ENCODE measurements around the gene WDFY2. TPM values are rescaled to one million over a fixed set of nuclear protein-coding genes. Genes with fewer than 3 reads are reported as not detected.
A peak's percentile ranks its signal among the peaks of the same experiment; 100 is the strongest.

Gene WDFY2
- total RNA-seq, 1 donor from 2014 or later, result 20.8 TPM

DNA sequence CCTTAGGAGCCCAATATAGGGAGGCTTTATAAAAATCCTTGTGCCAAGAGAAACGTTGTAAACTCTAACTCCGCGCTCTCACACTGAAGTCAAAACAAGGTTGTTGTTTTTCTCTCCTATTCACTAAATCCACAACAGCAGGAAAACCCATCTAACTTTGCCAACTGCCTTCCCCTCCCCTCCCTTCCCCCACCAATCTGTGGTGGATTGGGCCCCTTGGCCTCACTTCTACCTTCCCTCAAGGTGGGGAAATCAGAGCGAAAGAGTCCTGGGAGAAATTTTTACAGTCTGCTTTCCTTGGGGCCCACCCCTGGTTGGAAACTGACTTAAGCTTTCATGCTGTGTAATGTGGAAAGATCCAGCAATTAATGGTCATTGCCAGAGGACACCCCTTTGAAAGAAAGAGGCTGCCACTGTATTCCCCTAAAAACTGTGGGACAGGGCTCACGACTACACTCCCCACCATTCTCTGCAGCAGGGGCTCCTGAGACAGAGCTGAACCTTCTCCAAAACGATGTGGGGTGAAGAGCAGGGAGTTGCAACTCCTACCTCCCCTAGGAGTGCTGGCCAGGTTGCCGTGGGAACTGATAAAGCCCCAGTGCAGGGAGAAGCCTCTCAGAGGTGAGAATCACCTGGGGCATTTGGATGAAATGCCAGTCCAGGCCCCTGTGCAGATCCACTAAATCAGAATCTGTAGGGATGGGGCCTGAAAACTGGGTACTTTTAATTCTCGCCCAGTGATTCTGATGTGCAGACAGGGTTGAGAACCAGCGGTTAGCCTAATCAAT lies 218.6 kb downstream of the WDFY2 start:
- intact Hi-C loops (cut with micrococcal nuclease), result loop anchor here (1.0 to 5.0 kb wide), 7 partner anchors 209 to 1866 kb away; partner anchors contain the start of genes ALG11, FAM124A, INTS6 and SPRYD7
- POLR2A ChIA-PET, result interaction anchor here (0.5 to 5.6 kb wide), 16 partner anchors 7 to 1674 kb away, joined by 3 to 61 read pairs (median 4); partner anchors contain the start of gene INTS6
- TF ChIP-seq, protein P1, sequence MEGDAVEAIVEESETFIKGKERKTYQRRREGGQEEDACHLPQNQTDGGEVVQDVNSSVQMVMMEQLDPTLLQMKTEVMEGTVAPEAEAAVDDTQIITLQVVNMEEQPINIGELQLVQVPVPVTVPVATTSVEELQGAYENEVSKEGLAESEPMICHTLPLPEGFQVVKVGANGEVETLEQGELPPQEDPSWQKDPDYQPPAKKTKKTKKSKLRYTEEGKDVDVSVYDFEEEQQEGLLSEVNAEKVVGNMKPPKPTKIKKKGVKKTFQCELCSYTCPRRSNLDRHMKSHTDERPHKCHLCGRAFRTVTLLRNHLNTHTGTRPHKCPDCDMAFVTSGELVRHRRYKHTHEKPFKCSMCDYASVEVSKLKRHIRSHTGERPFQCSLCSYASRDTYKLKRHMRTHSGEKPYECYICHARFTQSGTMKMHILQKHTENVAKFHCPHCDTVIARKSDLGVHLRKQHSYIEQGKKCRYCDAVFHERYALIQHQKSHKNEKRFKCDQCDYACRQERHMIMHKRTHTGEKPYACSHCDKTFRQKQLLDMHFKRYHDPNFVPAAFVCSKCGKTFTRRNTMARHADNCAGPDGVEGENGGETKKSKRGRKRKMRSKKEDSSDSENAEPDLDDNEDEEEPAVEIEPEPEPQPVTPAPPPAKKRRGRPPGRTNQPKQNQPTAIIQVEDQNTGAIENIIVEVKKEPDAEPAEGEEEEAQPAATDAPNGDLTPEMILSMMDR (IDR thresholded peaks at IDR 0.05), result no peak
- Mint-ChIP-seq H3K4me3 (peak overlapping the region; percentile 92), H3K27me3 (no peaks in the 10 kb centered on the region), H3K9me3 (no peaks in the 10 kb centered on the region), H3K27ac (peak overlapping the region; percentile 99), H3K36me3 (ENCODE audit: low read depth) (peaks cover 9% of the 10 kb centered on the region), H3K4me1 (peaks cover 47% of the 10 kb centered on the region)
- ATAC-seq (ENCODE audit: low read depth) (no peak), DNase-seq (no peak)
- CTCF ChIA-PET, result interaction anchor here (0.6 to 2.1 kb wide), 4 partner anchors 13 to 368 kb away, joined by 3 to 6 read pairs (median 4); no protein-coding TSS in a partner anchor

DNA sequence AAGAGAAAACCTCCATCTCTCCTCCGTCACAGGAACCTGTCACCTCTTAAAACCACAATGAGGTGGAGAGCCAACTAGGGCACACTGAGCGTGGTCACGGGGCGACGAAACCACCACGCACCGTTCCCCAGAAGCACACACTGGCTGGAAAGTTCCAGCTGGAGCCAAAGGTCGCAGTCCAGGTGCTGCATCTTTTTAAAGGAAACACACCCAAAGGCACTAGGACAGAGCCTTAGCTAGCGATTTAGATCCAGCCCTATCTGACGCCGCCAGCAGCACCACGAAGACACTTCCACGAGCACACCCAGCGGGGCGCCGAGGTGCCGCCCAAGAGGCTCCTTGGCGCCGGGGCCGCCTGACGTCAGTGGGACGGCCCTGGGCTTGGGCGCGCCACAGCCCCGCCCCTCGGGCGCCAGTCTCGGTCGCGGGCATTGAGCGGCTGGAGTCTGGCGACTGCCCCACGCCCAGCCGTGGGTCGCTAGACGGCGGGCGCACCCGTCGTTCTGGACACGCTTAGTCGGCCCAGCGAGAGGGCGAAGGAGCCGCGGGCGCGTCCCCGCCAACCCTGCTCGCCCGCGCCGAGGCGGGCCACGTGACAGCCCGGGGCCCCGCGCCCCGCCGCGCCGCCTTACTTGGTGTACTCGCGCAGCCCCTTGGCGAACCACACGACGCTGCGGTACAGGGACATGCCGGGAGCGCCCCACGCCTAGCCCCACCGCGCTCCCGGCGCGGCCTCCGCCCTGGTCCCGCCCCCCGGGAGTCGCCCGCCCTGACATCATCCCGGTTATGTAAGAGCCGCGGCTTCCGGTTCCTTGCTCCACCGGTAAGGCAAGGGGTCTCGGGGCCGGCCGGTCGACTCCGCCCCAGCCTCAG lies 219.4 kb downstream of the WDFY2 start, which contains the start of gene DHRS12:
Gene DHRS12 (minus strand): TSS at position 742 of the 873 bp plus-strand sequence. CDS start 4,504 bp downstream, outside the sequence.
- H3K4me1 Mint-ChIP-seq, result peaks cover 47% of the 10 kb centered on the region
- H3K4me3 Mint-ChIP-seq, result peak within 1 kb of the TSS; percentile 92

DNA sequence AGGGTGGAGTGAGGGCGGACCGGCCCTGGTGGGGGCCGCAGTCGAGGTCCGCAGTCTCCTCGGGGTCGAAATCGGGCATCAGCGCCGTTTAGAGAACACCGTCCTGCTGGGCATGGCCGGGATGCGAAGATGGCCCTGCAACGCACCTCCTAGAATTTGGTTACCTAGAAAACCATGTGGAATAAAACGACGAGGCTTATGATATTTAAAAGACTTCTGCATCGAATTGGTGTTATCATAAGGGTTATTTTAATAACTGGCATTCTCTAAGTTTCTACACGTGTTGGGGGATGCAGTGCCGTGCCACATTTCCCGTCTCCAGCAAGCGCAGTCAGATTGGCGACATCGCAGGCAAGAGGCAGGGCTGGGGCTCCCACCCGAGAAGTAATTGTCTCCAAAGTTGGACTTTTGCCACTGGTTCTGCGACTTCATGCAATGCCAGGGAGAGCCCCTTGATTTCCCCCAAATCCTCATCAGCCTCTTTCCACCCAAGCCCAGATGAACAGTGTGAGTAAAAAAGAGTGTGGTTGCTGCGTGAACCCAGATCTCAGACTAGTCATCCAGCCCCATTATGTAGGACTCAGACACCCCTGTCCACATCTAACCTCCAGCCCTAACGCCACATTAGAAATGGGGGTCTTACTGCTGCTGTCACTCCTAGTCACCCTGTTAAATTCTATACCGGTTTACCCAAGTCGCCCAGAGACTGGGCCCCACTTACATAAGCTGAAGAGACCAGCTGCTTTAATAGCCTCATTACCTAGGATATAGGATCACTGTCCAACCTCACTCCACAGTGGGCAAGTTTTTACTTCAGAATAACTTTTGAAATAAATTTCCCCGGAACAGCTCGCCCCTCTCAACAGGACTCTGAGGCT lies 220.3 kb downstream of the WDFY2 start:
- H3K36me3 Mint-ChIP-seq (ENCODE audit: low read depth), result peaks cover 6% of the 10 kb centered on the region
- peaks cover 47% of the 10 kb centered on the region for H3K4me1 Mint-ChIP-seq
- peak overlapping the region; percentile 85 for H3K4me3 Mint-ChIP-seq
- ChIA-PET POLR2A (interaction anchor here (1.0 to 5.6 kb wide), 5 partner anchors 351 to 390 kb away, joined by 3 to 61 read pairs (median 6); partner anchors contain the start of gene INTS6), CTCF (no interaction called here)
- peak overlapping the region; percentile 93 for H3K27ac Mint-ChIP-seq
- no peaks in the 10 kb centered on the region for H3K9me3 Mint-ChIP-seq
- intact Hi-C loops (cut with micrococcal nuclease), result loop anchor here (1.0 to 5.0 kb wide), 7 partner anchors 11 to 1867 kb away; partner anchors contain the start of genes FAM124A, SPRYD7 and VPS36
- no peak for DNase-seq
- TF ChIP-seq, protein P1 (IDR thresholded peaks at IDR 0.05), result no peak
- ATAC-seq (ENCODE audit: low read depth), result peak; percentile 2
- H3K27me3 Mint-ChIP-seq, result no peaks in the 10 kb centered on the region

More for the DNA sequence above, 219.4 kb downstream of the WDFY2 start, which contains the start of gene DHRS12:
- ATAC-seq (ENCODE audit: low read depth), result peak; percentile 81
- TF ChIP-seq, protein P1 (IDR thresholded peaks at IDR 0.05), result no peak
- peak; percentile 84 for DNase-seq
- Mint-ChIP-seq H3K27me3 (no peaks in the 10 kb centered on the region), H3K27ac (peak within 1 kb of the TSS; percentile 99), H3K9me3 (no peaks in the 10 kb centered on the region), H3K36me3 (ENCODE audit: low read depth) (peaks cover 7% of the 10 kb centered on the region)
- intact Hi-C loops (cut with micrococcal nuclease), result loop anchor here (1.0 to 5.0 kb wide), 10 partner anchors 10 to 1866 kb away; partner anchors contain the start of genes ALG11, FAM124A, INTS6 and SPRYD7
- ChIA-PET CTCF (interaction anchor here (1.1 kb wide), 1 partner anchor 29 kb away, joined by 3 read pairs; no protein-coding TSS in a partner anchor), POLR2A (interaction anchor here (0.5 to 5.6 kb wide), 11 partner anchors 8 to 1675 kb away, joined by 3 to 61 read pairs (median 4); partner anchors contain the start of gene INTS6)

DNA sequence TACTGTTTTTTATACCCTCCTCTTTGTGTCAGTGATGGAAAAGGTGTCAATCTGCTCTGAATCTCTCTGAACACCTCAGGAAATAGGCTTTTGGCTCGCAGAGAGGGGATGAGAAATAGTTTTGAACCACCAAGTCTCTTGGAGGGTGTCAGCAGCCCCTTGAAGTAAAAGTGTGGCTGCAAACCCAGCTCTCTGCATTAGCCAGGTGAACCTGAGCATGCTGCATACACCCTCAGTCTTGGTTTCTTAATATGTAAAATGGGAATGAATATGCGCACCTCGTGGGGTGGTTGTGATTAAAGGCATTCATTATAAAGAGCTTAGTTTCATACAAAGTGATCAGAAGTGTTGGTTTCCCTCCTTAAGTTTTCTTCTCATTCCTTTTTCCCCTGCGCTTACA lies 221.1 kb downstream of the WDFY2 start:
- CTCF ChIA-PET, result interaction anchor here (1.0 to 2.4 kb wide), 2 partner anchors 10 to 27 kb away, joined by 5 to 19 read pairs; no protein-coding TSS in a partner anchor
- POLR2A ChIA-PET, result interaction anchor here (1.0 to 3.0 kb wide), 3 partner anchors 352 to 385 kb away, joined by 3 to 18 read pairs (median 6); partner anchors contain the start of gene INTS6
- no peaks in the 10 kb centered on the region for H3K9me3 Mint-ChIP-seq
- intact Hi-C loops (cut with micrococcal nuclease), result no loop called here
- H3K4me3 Mint-ChIP-seq, result peak overlapping the region; percentile 85
- TF ChIP-seq, protein P1 (IDR thresholded peaks at IDR 0.05), result no peak
- DNase-seq (no peak), ATAC-seq (ENCODE audit: low read depth) (no peak)
- H3K4me1 Mint-ChIP-seq, result peaks cover 47% of the 10 kb centered on the region
- peak overlapping the region; percentile 93 for H3K27ac Mint-ChIP-seq
- no peaks in the 10 kb centered on the region for H3K27me3 Mint-ChIP-seq
- peaks cover 6% of the 10 kb centered on the region for H3K36me3 Mint-ChIP-seq (ENCODE audit: low read depth)

All from activated B cell treated with CpG ODN at 0.5 μM for 24 hours (primary cell).